AG09309 (cell line): ENCODE data around the gene PCDH9.

Experiments used
- DNase-seq: peaks from one replicate; pipeline ENCODE4 v3.0.0-alpha.2; 2010; ENCODE audit warnings: low read depth
- H3K4me3 ChIP-seq: 2 replicates; pipeline ENCODE4 v1.5.1; 2011; ENCODE audit warnings: mild to moderate bottlenecking, low read depth, low read length, moderate library complexity; ENCODE audit not compliant: control insufficient read depth
- TF ChIP-seq, protein P1 (sequence below): IDR thresholded peaks from 2 replicates; pipeline ENCODE4 v1.5.1; 2011; ENCODE audit warnings: mild to moderate bottlenecking, low read depth, low read length, inconsistent platforms; ENCODE audit not compliant: insufficient read depth, control insufficient read depth; ENCODE audit errors: missing control alignments

The PCDH9 gene

DNA sequence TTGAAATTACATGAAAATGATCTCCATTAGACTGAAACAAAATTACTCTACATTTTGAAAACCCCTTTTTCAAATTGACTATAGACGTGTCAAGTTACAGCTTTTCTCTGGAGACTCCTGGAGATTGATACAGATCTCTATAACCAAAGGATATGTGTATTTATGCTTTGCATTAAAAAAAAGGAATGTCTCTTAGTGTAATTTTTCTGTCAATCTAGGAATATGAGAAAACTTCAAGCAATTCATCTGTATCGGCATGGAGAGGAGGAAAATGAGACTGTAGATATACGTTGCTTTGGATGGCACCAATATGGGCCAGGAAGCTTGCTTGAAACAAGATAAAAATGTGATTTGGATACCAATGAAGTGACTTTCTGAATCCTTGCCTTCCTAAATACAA is 286.6 kb downstream of the PCDH9 start:
- TF ChIP-seq, protein P1, sequence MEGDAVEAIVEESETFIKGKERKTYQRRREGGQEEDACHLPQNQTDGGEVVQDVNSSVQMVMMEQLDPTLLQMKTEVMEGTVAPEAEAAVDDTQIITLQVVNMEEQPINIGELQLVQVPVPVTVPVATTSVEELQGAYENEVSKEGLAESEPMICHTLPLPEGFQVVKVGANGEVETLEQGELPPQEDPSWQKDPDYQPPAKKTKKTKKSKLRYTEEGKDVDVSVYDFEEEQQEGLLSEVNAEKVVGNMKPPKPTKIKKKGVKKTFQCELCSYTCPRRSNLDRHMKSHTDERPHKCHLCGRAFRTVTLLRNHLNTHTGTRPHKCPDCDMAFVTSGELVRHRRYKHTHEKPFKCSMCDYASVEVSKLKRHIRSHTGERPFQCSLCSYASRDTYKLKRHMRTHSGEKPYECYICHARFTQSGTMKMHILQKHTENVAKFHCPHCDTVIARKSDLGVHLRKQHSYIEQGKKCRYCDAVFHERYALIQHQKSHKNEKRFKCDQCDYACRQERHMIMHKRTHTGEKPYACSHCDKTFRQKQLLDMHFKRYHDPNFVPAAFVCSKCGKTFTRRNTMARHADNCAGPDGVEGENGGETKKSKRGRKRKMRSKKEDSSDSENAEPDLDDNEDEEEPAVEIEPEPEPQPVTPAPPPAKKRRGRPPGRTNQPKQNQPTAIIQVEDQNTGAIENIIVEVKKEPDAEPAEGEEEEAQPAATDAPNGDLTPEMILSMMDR: no peak
- H3K4me3 ChIP-seq: no peak overlapping the region
- DNase-seq: no peak

DNA sequence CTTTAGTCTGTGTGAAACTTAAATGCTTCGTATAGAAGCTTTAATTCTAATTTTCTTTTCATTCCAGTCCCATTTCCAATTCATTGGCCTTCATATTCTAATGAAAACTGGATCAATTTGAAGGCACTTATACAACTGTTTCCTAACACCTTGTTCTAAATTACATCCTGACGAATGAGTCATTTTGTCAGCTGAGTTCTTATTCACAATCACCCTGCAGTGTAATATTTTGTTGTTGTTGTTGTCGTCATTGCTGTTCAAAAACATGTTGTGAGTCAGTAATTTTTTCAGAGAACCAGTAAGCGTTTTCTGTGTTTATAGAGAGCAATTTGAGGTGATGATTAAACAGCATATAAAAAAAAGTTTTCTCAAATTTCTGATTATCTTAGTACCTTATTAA is 290.0 kb downstream of the PCDH9 start:
- DNase-seq: no peak
- H3K4me3 ChIP-seq: no peak overlapping the region
- TF ChIP-seq, protein P1: no peak

DNA sequence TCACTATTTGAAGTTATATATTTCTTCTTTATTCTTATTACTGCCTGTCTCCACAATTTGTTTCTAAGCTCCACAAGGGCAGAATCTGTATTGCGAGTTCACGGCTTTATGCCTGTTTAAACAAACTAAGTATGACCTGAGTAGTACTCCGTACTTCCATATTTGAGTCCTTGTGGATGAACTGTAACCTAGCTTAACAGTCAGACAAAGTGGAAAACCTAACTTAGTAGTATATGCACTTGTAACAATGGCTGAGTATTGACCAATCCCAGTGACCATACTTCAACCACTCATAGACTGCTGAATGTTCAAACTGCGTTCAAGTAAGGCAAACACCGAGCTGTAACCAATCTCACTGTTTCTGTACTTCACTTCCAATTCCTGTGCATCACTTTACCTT is 292.7 kb downstream of the PCDH9 start:
- no peak for DNase-seq
- TF ChIP-seq, protein P1: no peak
- H3K4me3 ChIP-seq: no peak overlapping the region

DNA sequence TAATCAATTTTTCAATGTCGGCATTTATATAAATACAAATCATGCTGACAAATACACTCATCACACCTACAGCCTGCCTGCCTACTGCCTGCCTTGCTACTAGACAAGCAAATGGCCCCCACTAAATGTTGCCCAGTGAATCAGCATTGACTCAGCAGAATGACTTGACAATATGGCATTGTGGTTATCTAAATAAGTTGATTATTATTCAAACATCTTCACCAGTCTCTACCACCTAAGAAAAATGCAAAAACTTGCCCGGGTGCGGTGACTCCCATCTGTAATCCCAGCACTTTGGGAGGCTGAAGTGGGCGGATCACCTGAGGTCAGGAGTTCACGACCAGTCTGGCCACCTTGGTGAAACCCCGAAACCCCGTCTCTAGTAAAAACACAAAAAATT is 296.1 kb downstream of the PCDH9 start:
- no peak for DNase-seq

DNA sequence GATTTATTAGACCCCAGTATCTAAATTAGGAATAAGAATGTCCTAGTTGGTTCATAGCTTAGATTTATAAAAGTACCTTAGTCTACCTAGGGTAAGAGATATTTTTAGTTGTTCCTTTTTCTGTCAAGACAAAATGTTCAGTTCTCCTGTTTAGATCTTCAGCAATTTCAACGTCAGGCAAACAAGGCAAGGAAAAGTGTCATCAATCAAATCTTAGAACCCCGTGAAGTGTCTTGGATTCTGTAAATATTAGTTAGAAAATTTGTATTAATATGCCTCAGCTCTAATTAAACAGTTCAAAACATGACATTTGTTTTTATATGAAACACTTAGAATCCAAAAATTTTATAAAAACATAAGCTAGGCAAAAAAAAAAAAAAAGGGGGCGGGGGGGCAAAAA is 296.6 kb downstream of the PCDH9 start:
- DNase-seq: no peak
- no peak overlapping the region for H3K4me3 ChIP-seq
- TF ChIP-seq, protein P1: no peak

More for the DNA sequence above, 296.1 kb downstream of the PCDH9 start:
- TF ChIP-seq, protein P1: no peak
- no peak overlapping the region for H3K4me3 ChIP-seq

DNA sequence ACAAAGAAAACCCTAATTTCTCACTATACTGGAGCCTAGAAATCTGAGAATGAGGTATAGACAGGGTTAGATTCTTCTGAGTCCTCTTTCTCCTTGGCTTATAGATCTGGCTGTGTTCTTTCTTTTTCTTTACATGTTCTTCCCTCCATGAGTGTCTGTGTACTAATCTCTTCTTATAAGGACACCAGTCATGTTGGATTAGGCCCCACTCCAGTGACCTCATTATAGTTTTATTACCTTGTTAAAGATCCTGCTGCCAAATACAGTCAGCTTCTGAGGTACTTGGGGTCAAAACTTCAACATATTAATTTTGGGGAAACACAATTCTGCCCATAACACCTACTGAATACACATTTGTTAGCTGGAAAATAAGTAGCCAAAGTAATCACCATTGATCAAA is 302.6 kb downstream of the PCDH9 start:
- H3K4me3 ChIP-seq: no peak overlapping the region
- DNase-seq: no peak
- TF ChIP-seq, protein P1: no peak
